Endothelial cell of umbilical vein (primary cell): ENCODE data around the gene DCP2. TPM values are rescaled to one million over a fixed set of nuclear protein-coding genes. Genes with fewer than 3 reads are reported as not detected.

Source experiments
- BruUV-seq: library from RNA; stranded (reverse); fragments of 400-500 nt; replicated peaks from 2 replicates; lab custom pipeline; 2021; lab: Mats Ljungman, UMichigan
- CTCF ChIA-PET: fragments of 300-600, 350-600 bp; sonication (Branson Sonifier 250); formaldehyde crosslinking; loops from one replicate; lab custom pipeline; 2021; ENCODE audit warnings: antibody characterized with exemption, inconsistent platforms; lab: Charles Lee
- POLR2A ChIA-PET: fragments of 300-600, 350-600 bp; sonication (Branson Sonifier 250); formaldehyde crosslinking; loops from one replicate; lab custom pipeline; 2021; ENCODE audit warnings: antibody characterized with exemption, inconsistent platforms; lab: Charles Lee
- DNase-seq: peaks from one replicate; pipeline ENCODE4 v3.0.0-alpha.2; 2011; ENCODE audit warnings: low read depth, low spot score
- FAIRE-seq: peaks from 2 replicates; lab custom pipeline; 2011; peaks lifted over from hg19 to GRCh38; lab: Jason Lieb, UNC
- H2AFZ ChIP-seq: 2 replicates; pipeline ENCODE4 v1.6.0; 2012; ENCODE audit warnings: low read depth, low read length, control low read depth, inconsistent platforms
- H3K27ac ChIP-seq: 2 replicates; pipeline ENCODE4 v1.5.1; 2011; ENCODE audit warnings: low read depth, mild to moderate bottlenecking, control low read depth, low read length, moderate library complexity; ENCODE audit not compliant: insufficient read depth
- H3K27me3 ChIP-seq, 2 experiments: 2 replicates each; pipeline versions ENCODE4 v1.6.0 to v1.6.1; 2011; ENCODE audit warnings: low read length in 2 of 2, mixed read lengths in 1 of 2; ENCODE audit not compliant: control insufficient read depth in 2 of 2, insufficient read depth in 2 of 2
- H3K36me3 ChIP-seq, 2 experiments: 2 replicates in 1 of 2; 3 replicates in 1 of 2; pipeline ENCODE4 v1.5.1; 2011; ENCODE audit warnings: low read length in 2 of 2, mild to moderate bottlenecking in 1 of 2, moderate library complexity in 1 of 2; ENCODE audit not compliant: control insufficient read depth in 2 of 2, insufficient read depth in 2 of 2; ENCODE audit errors: extremely low read depth in 1 of 2
- H3K4me1 ChIP-seq: 3 replicates; pipeline ENCODE4 v1.5.1; 2011; ENCODE audit warnings: mild to moderate bottlenecking, low read length; ENCODE audit not compliant: control insufficient read depth, insufficient read depth; ENCODE audit errors: extremely low read depth
- H3K4me2 ChIP-seq: 2 replicates; pipeline ENCODE4 v1.6.1; 2011; ENCODE audit warnings: low read length, control low read depth, mixed read lengths; ENCODE audit not compliant: insufficient read depth
- H3K4me3 ChIP-seq, 3 experiments: fragments of 200-600 bp in 1 of 3; sonication (generic), shearing (Covaris generic) in 1 of 3; replicated peaks in 1 of 3; 2 replicates each; pipeline ENCODE4 v1.5.1; 2011 to 2016; ENCODE audit warnings: control low read depth in 3 of 3, low read length in 3 of 3, mild to moderate bottlenecking in 2 of 3, inconsistent platforms in 1 of 3, low read depth in 1 of 3, moderate library complexity in 1 of 3; ENCODE audit not compliant: insufficient read depth in 1 of 3
- H3K79me2 ChIP-seq: 2 replicates; pipeline ENCODE4 v1.6.0; 2012; ENCODE audit warnings: low read length, inconsistent platforms; ENCODE audit not compliant: control insufficient read depth, insufficient read depth
- H3K9ac ChIP-seq: replicated peaks from 2 replicates; pipeline ENCODE3; 2011; ENCODE audit warnings: low read length, control low read depth; ENCODE audit not compliant: insufficient read depth; ENCODE audit errors: extremely low read depth
- H3K9me1 ChIP-seq: replicated peaks from 3 replicates; pipeline ENCODE4 v1.6.0; 2011; ENCODE audit warnings: mild to moderate bottlenecking, low read length; ENCODE audit not compliant: control insufficient read depth, insufficient read depth; ENCODE audit errors: extremely low read depth
- H3K9me3 ChIP-seq: replicated peaks from 2 replicates; pipeline ENCODE4 v1.5.1; 2012; ENCODE audit warnings: low read length, inconsistent platforms; ENCODE audit not compliant: control insufficient read depth, insufficient read depth
- H4K20me1 ChIP-seq: replicated peaks from 2 replicates; pipeline ENCODE3; 2011; ENCODE audit warnings: mild to moderate bottlenecking, low read length; ENCODE audit not compliant: control insufficient read depth, insufficient read depth; ENCODE audit errors: extremely low read depth
- CTCF ChIP-seq, 2 donors: IDR thresholded peaks; 1 replicate in 1 of 2; 2 replicates in 1 of 2; pipeline ENCODE4 v1.5.1; 2011; ENCODE audit warnings: low read length in 2 of 2, mild to moderate bottlenecking in 2 of 2, moderate library complexity in 2 of 2, control low read depth in 1 of 2, inconsistent platforms in 1 of 2, low read depth in 1 of 2; ENCODE audit not compliant: insufficient read depth in 1 of 2; ENCODE audit errors: extremely low read depth in 1 of 2
- EZH2 ChIP-seq: IDR thresholded peaks from 2 replicates; pipeline ENCODE4 v1.6.1; 2012; ENCODE audit warnings: borderline replicate concordance, low read depth, mild to moderate bottlenecking, moderate library complexity, low read length, inconsistent platforms; ENCODE audit not compliant: severe bottlenecking
- JUN ChIP-seq: IDR thresholded peaks from 2 replicates; pipeline ENCODE4 v1.6.1; 2011; ENCODE audit warnings: borderline replicate concordance, low read depth; ENCODE audit not compliant: insufficient read length, insufficient read depth
- MAX ChIP-seq: IDR thresholded peaks from 2 replicates; pipeline ENCODE4 v1.6.1; 2011; ENCODE audit not compliant: insufficient read depth, insufficient read length
- POLR2A ChIP-seq: IDR thresholded peaks from 2 replicates; pipeline ENCODE4 v1.6.1; 2012; ENCODE audit warnings: low read depth, mild to moderate bottlenecking, control low read depth, low read length
- POLR2AphosphoS5 ChIP-seq: IDR thresholded peaks from 2 replicates; pipeline ENCODE4 v1.6.1; 2012; ENCODE audit warnings: low read depth, mild to moderate bottlenecking, control low read depth, low read length, moderate library complexity; ENCODE audit not compliant: insufficient read depth
- dilution Hi-C: fragments of 300-500 bp; cut with MboI; formaldehyde crosslinking; loops from one replicate; pipeline ENCODE4 v1.15.0; 2019; ENCODE audit warnings: low sequenced_read_pairs; ENCODE audit not compliant: extremely low pct_ligation_motif_present
- intact Hi-C: fragments of 100-400 bp; cut with micrococcal nuclease; formaldehyde crosslinking; loops from one replicate; pipeline ENCODE4 v1.10.0; 2022
- polyA plus RNA-seq, 4 experiments: library from polyadenylated mRNA; depleted of rRNA in 3 of 4; stranded (reverse) in 3 of 4; unstranded in 1 of 4; fragments of >200 nt; gene quantifications; 2 replicates each; pipeline versions ENCODE4 v1.2.1 to v1.2.3, GENCODE V29; 2011 to 2012; ENCODE audit warnings: missing spikeins in 1 of 4
- total RNA-seq: library from RNA; stranded (reverse); gene quantifications from 2 replicates; pipeline ENCODE4 v1.2.3, GENCODE V29; 2021

DCP2 gene
- total and polyA plus RNA-seq, 2 donors (not counting 3 experiments of a cell fraction or from before 2014, with no cell fraction given): 11.3 to 60.0 TPM

DNA sequence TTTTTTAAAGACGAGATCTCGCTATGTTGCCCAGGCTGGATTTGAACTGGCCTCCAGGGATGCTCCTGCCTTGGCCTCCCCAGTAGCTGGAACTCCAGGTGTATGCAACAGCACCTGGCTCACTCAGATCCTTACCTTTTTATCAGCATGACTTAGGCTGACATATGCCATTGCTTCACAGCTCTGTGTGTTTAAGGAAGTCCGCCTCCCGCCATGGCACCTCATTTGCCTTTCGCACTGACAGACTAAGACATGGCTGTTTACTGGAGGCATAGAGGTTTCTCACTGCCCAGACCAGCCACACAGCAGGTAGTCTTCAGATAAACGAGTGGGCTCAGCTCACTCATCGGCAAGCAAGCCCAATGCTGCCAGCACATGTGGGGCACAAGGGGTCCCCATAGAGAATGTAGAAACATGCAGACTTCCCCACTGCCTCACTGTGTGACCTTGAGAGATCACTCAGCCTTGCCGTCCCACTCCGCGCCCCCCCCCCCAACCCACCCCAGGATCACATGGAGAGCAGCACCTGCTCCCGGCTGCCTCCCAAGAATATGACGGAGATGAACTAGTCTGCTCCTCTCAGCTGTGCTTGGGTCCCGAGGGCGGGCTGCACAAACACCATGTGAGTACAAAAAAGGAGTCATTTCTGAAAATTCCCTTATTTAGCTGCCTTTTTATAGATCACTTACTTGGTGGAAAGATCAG is 62.8 kb downstream of the DCP2 start:
- intact Hi-C loops: loop anchor here (2.0 kb wide), 1 partner anchor 43 kb away; no protein-coding TSS in a partner anchor
- BruUV-seq: no TSS peak

More for the DNA sequence above, 62.8 kb downstream of the DCP2 start:
- Histone ChIP-seq H4K20me1 (no peaks in the 10 kb centered on the region), H3K9ac (no peak overlapping the region), H3K4me1 (no peaks in the 10 kb centered on the region), H3K27me3 (no peaks in the 10 kb centered on the region), H3K4me2 (no peak overlapping the region), H3K36me3 (peaks cover 0 to 2% of the 10 kb centered on the region in 2 experiments), H2AFZ (no peak overlapping the region), H3K9me1 (no peaks in the 10 kb centered on the region), H3K4me3 (no peak overlapping the region), H3K9me3 (no peaks in the 10 kb centered on the region), H3K79me2 (no peaks in the 10 kb centered on the region), H3K27ac (no peak overlapping the region)
- POLR2A ChIA-PET: no interaction called here
- FAIRE-seq (no peak), DNase-seq (no peak)
- TF ChIP-seq CTCF (IDR thresholded peaks at IDR 0.05; ENCODE audit: extremely low read depth in 1 of 2, insufficient read depth in 1 of 2, low read depth in 1 of 2, low read length in 2 of 2) (no peak), POLR2AphosphoS5 (no peak), POLR2A (no peak), JUN (no peak), MAX (no peak), EZH2 (no peak)
- dilution Hi-C loops: no loop called here
- CTCF ChIA-PET: interaction anchor here (1.3 to 4.7 kb wide), 5 partner anchors 12 to 292 kb away, joined by 4 to 46 read pairs (median 5); no protein-coding TSS in a partner anchor
